WTC11 (cell line): Measurements from ENCODE around the gene TANGO6. TPM values are rescaled to one million over a fixed set of nuclear protein-coding genes. Genes with fewer than 3 reads are reported as not detected.

ENCODE experiments used
- ATAC-seq: fragments of 200-7000 bp; cut with Tn5 transposase; 2 replicates; pipeline ENCODE4 v1.10.0; 2021; ENCODE audit warnings: mild to moderate bottlenecking, moderate library complexity
- CTCF ChIA-PET: fragments of 300-600 bp; sonication (Branson Sonifier 250); formaldehyde crosslinking; loops from one replicate; lab custom pipeline; 2021; ENCODE audit warnings: antibody characterized with exemption; lab: Charles Lee
- POLR2A ChIA-PET: fragments of 350-600 bp; sonication (Branson Sonifier 250); formaldehyde crosslinking; loops from one replicate; lab custom pipeline; 2021; ENCODE audit warnings: antibody characterized with exemption; lab: Charles Lee
- DNase-seq: peaks from one replicate; pipeline ENCODE4 v3.0.0; 2021; ENCODE audit warnings: low spot score
- H3K27ac Mint-ChIP-seq: 2 replicates; pipeline ENCODE4 v1.8.0; 2021; ENCODE audit warnings: mixed read lengths
- H3K27me3 Mint-ChIP-seq: 2 replicates; pipeline ENCODE4 v1.8.0; 2021; ENCODE audit warnings: low read depth, mild to moderate bottlenecking, moderate library complexity, mixed read lengths
- H3K36me3 Mint-ChIP-seq: 2 replicates; pipeline ENCODE4 v1.8.0; 2021; ENCODE audit warnings: mixed read lengths
- H3K4me1 Mint-ChIP-seq: 2 replicates; pipeline ENCODE4 v1.8.0; 2022; ENCODE audit warnings: mixed read lengths
- H3K4me3 Mint-ChIP-seq: 2 replicates; pipeline ENCODE4 v1.8.0; 2021; ENCODE audit warnings: mild to moderate bottlenecking, moderate library complexity, mixed read lengths
- H3K9me3 Mint-ChIP-seq: 2 replicates; pipeline ENCODE4 v1.8.0; 2021; ENCODE audit warnings: mixed read lengths
- ATF2 ChIP-seq: sonication (generic); formaldehyde crosslinking; IDR thresholded peaks from 2 replicates; pipeline ENCODE4 v1.8.1; 2022; ENCODE audit warnings: low read depth, missing genetic modification reagents, borderline replicate concordance
- CDX4 ChIP-seq: fragments of 250-450 bp; sonication (Bioruptor Pico); IDR thresholded peaks from 2 replicates; pipeline ENCODE4 v1.9.0; 2021; ENCODE audit warnings: moderate library complexity, mild to moderate bottlenecking, inconsistent platforms, borderline replicate concordance
- E2F1 ChIP-seq: sonication (generic); formaldehyde crosslinking; IDR thresholded peaks from 2 replicates; pipeline ENCODE4 v1.8.0; 2022; ENCODE audit warnings: mild to moderate bottlenecking, missing genetic modification reagents
- E2F5 ChIP-seq: sonication (generic); formaldehyde crosslinking; IDR thresholded peaks from 2 replicates; pipeline ENCODE4 v1.8.1; 2022; ENCODE audit warnings: mild to moderate bottlenecking, moderate library complexity, missing genetic modification reagents
- FOXP4 ChIP-seq: sonication (generic); formaldehyde crosslinking; IDR thresholded peaks from 2 replicates; pipeline ENCODE4 v1.8.0; 2022; ENCODE audit warnings: mild to moderate bottlenecking, missing genetic modification reagents
- GTF2I ChIP-seq: fragments of 250-450 bp; sonication (Bioruptor Pico); conservative IDR thresholded peaks from 2 replicates; pipeline ENCODE4 v1.4.0; 2021; ENCODE audit warnings: mild to moderate bottlenecking
- IRF1 ChIP-seq: sonication (generic); formaldehyde crosslinking; IDR thresholded peaks from 2 replicates; pipeline ENCODE4 v1.8.0; 2023; ENCODE audit warnings: missing genetic modification reagents
- IRF2 ChIP-seq: sonication (generic); formaldehyde crosslinking; IDR thresholded peaks from 2 replicates; pipeline ENCODE4 v1.8.0; 2022; ENCODE audit warnings: low read depth, missing genetic modification reagents, borderline replicate concordance
- JAZF1 ChIP-seq: fragments of 250-450 bp; sonication (Bioruptor Pico); IDR thresholded peaks from 2 replicates; pipeline ENCODE4 v1.9.0; 2021; ENCODE audit warnings: moderate library complexity, mild to moderate bottlenecking, inconsistent platforms
- RELA ChIP-seq: sonication (generic); formaldehyde crosslinking; IDR thresholded peaks from 2 replicates; pipeline ENCODE4 v1.8.1; 2022; ENCODE audit warnings: missing genetic modification reagents, mild to moderate bottlenecking, borderline replicate concordance
- SP1 ChIP-seq: sonication (generic); formaldehyde crosslinking; conservative IDR thresholded peaks from 2 replicates; pipeline ENCODE4 v1.8.1; 2022; ENCODE audit warnings: missing genetic modification reagents
- ZNF121 ChIP-seq: sonication (generic); formaldehyde crosslinking; IDR thresholded peaks from 2 replicates; pipeline ENCODE4 v1.8.0; 2023; ENCODE audit warnings: missing genetic modification reagents
- ZNF263 ChIP-seq: sonication (generic); formaldehyde crosslinking; IDR thresholded peaks from 2 replicates; pipeline ENCODE4 v1.8.1; 2022; ENCODE audit warnings: low read depth, mild to moderate bottlenecking, moderate library complexity, missing genetic modification reagents
- ZNF281 ChIP-seq: sonication (generic); formaldehyde crosslinking; IDR thresholded peaks from 2 replicates; pipeline ENCODE4 v1.8.0; 2023; ENCODE audit warnings: mild to moderate bottlenecking, missing genetic modification reagents
- ZNF423 ChIP-seq: fragments of 250-450 bp; sonication (Bioruptor Pico); IDR thresholded peaks from 2 replicates; pipeline ENCODE4 v2.1.2; 2022; ENCODE audit warnings: mild to moderate bottlenecking, moderate library complexity
- ZNF512 ChIP-seq: sonication (generic); formaldehyde crosslinking; IDR thresholded peaks from 2 replicates; pipeline ENCODE4 v1.8.1; 2022; ENCODE audit warnings: missing genetic modification reagents, borderline replicate concordance
- total RNA-seq: library from RNA; stranded (reverse); gene quantifications from 3 replicates; pipeline ENCODE4 v1.2.3, GENCODE V29; 2021

Gene TANGO6
- total RNA-seq, 1 experiment from 2014 or later: 15.6 TPM

GRCh38 chr16:69037373-69038160 is 194.2 kb downstream of the TANGO6 start (continued):
- TF ChIP-seq ZNF512 (CRISPR knock-in tag): no peak
- no peak for TF ChIP-seq FOXP4
- no peak for TF ChIP-seq SP1 (CRISPR knock-in tag)
- TF ChIP-seq CDX4 (CRISPR knock-in tag): no peak

GRCh38 chr16:69039333-69039941 is 196.1 kb downstream of the TANGO6 start:
- ATAC-seq (no peak), DNase-seq (no peak)
- H3K27me3 Mint-ChIP-seq: no peaks in the 10 kb centered on the region
- ChIA-PET CTCF (interaction anchor here (0.5 kb wide), 1 partner anchor 75 kb away, joined by 4 read pairs; no protein-coding TSS in a partner anchor), POLR2A (no interaction called here)
- no peaks in the 10 kb centered on the region for H3K4me1 Mint-ChIP-seq
- TF ChIP-seq ZNF423 (no peak), ATF2 (CRISPR knock-in tag) (no peak), IRF1 (CRISPR knock-in tag) (no peak), E2F1 (CRISPR knock-in tag) (no peak), ZNF281 (CRISPR knock-in tag) (no peak), ZNF263 (no peak), E2F5 (CRISPR knock-in tag) (no peak), GTF2I (CRISPR knock-in tag) (no peak), JAZF1 (CRISPR knock-in tag) (no peak), RELA (no peak), ZNF121 (CRISPR knock-in tag) (no peak), IRF2 (CRISPR knock-in tag) (no peak)
- peaks cover 9% of the 10 kb centered on the region for H3K9me3 Mint-ChIP-seq
- peaks cover 19% of the 10 kb centered on the region for H3K36me3 Mint-ChIP-seq
- no peak overlapping the region for H3K4me3 Mint-ChIP-seq
- H3K27ac Mint-ChIP-seq: no peak overlapping the region
